Glutamatergic neuron (in vitro differentiated cells): ENCODE results near the gene LRRC4B. TPM values are rescaled to one million over a fixed set of nuclear protein-coding genes. Genes with fewer than 3 reads are reported as not detected.
A peak's percentile ranks its signal among the peaks of the same experiment; 100 is the strongest.

ENCODE experiments used
- DNase-seq: peaks from one replicate; pipeline ENCODE4 v3.0.0; 2022
- H3K27ac Mint-ChIP-seq: one replicate; pipeline ENCODE4 v1.8.0; 2020; ENCODE audit warnings: mild to moderate bottlenecking, mixed read lengths, inconsistent platforms; ENCODE audit not compliant: unreplicated experiment
- H3K27me3 Mint-ChIP-seq: one replicate; pipeline ENCODE4 v1.8.0; 2020; ENCODE audit warnings: mild to moderate bottlenecking, moderate library complexity, mixed read lengths, inconsistent platforms; ENCODE audit not compliant: unreplicated experiment
- H3K36me3 Mint-ChIP-seq: one replicate; pipeline ENCODE4 v1.8.0; 2020; ENCODE audit warnings: mild to moderate bottlenecking, mixed read lengths, inconsistent platforms; ENCODE audit not compliant: unreplicated experiment
- H3K4me1 Mint-ChIP-seq: one replicate; pipeline ENCODE4 v1.8.0; 2020; ENCODE audit warnings: mild to moderate bottlenecking, low read depth, mixed read lengths, inconsistent platforms; ENCODE audit not compliant: unreplicated experiment
- H3K4me3 Mint-ChIP-seq: one replicate; pipeline ENCODE4 v1.8.0; 2020; ENCODE audit warnings: mild to moderate bottlenecking, mixed read lengths, inconsistent platforms; ENCODE audit not compliant: unreplicated experiment
- H3K9me3 Mint-ChIP-seq: one replicate; pipeline ENCODE4 v1.8.0; 2020; ENCODE audit warnings: mild to moderate bottlenecking, moderate library complexity, mixed read lengths, inconsistent platforms; ENCODE audit not compliant: unreplicated experiment
- CTCF ChIP-seq: fragments of 200-600 bp; sonication (generic); IDR thresholded peaks from one replicate; pipeline ENCODE4 v1.5.0; 2021; ENCODE audit not compliant: partially characterized antibody, unreplicated experiment
- total RNA-seq: library from RNA; stranded (reverse); fragmentation: NEBNext Ultra II Directional; extraction: Animal tissue kit (Norgen Biotek cat#: 25700); gene quantifications from one replicate; pipeline ENCODE4 v1.2.1, GENCODE V29; 2021; ENCODE audit not compliant: unreplicated experiment

The LRRC4B gene
- total RNA-seq, 1 donor from 2014 or later: 28.5 TPM

GRCh38 chr19:50516456-50516855 is 51.8 kb downstream of the LRRC4B start:
- H3K4me3 Mint-ChIP-seq: no peak overlapping the region
- H3K27me3 Mint-ChIP-seq: peaks cover 13% of the 10 kb centered on the region
- H3K9me3 Mint-ChIP-seq: peaks cover 6% of the 10 kb centered on the region
- peaks cover 5% of the 10 kb centered on the region for H3K4me1 Mint-ChIP-seq
- H3K36me3 Mint-ChIP-seq: no peaks in the 10 kb centered on the region
- TF ChIP-seq CTCF: no peak
- no peak overlapping the region for H3K27ac Mint-ChIP-seq
- no peak for DNase-seq

GRCh38 chr19:50515168-50515561 is 53.1 kb downstream of the LRRC4B start:
- TF ChIP-seq CTCF: no peak
- DNase-seq: no peak
- H3K27ac Mint-ChIP-seq: no peak overlapping the region
- peaks cover 15% of the 10 kb centered on the region for H3K27me3 Mint-ChIP-seq
- H3K4me1 Mint-ChIP-seq: peaks cover 5% of the 10 kb centered on the region
- H3K4me3 Mint-ChIP-seq: no peak overlapping the region
- no peaks in the 10 kb centered on the region for H3K36me3 Mint-ChIP-seq
- peaks cover 12% of the 10 kb centered on the region for H3K9me3 Mint-ChIP-seq

- Mint-ChIP-seq H3K4me3 (peak overlapping the region; percentile 59), H3K9me3 (peaks cover 12% of the 10 kb centered on the region), H3K27ac (no peak overlapping the region), H3K27me3 (peaks cover 15% of the 10 kb centered on the region), H3K4me1 (peaks cover 5% of the 10 kb centered on the region), H3K36me3 (no peaks in the 10 kb centered on the region)
- no peak for TF ChIP-seq CTCF
- DNase-seq: no peak
Measured at GRCh38 chr19:50514346-50515167, 53.7 kb downstream of the LRRC4B start.

GRCh38 chr19:50513746-50514345 is 54.4 kb downstream of the LRRC4B start, which contains the start of gene ASPDH:
ASPDH (minus strand) TSS chr19:50513913; CDS start chr19:50513823, 90 bp downstream.
- peaks cover 20% of the 10 kb centered on the region for H3K27me3 Mint-ChIP-seq
- H3K27ac Mint-ChIP-seq: peak within 1 kb of the TSS; percentile 52
- no peak for TF ChIP-seq CTCF
- peak; percentile 46 for DNase-seq
- peaks cover 10% of the 10 kb centered on the region for H3K4me1 Mint-ChIP-seq
- H3K9me3 Mint-ChIP-seq: peaks cover 13% of the 10 kb centered on the region
- peak within 1 kb of the TSS; percentile 59 for H3K4me3 Mint-ChIP-seq
- H3K36me3 Mint-ChIP-seq: no peaks in the 10 kb centered on the region
